ENCODE data around the gene ADAT2. TPM values are rescaled to one million over a fixed set of nuclear protein-coding genes. Genes with fewer than 3 reads are reported as not detected.

The ADAT2 gene
- total RNA-seq, 1 experiment from 2014 or later, result 9.9 TPM

GRCh38 chr6:143374014-143374413, 76.5 kb downstream of the ADAT2 start:
- H3K27me3 Mint-ChIP-seq (ENCODE audit: unreplicated experiment), result no peaks in the 10 kb centered on the region
- DNase-seq, result no peak
- H3K4me3 Mint-ChIP-seq (ENCODE audit: low read depth, unreplicated experiment), result no peak overlapping the region
- H3K27ac Mint-ChIP-seq (ENCODE audit: unreplicated experiment), result no peak overlapping the region
- no TSS peak for BruUV-seq (replicated peaks)
- H3K36me3 Mint-ChIP-seq (ENCODE audit: insufficient read depth, unreplicated experiment), result no peaks in the 10 kb centered on the region
- H3K9me3 Mint-ChIP-seq (ENCODE audit: low read depth, unreplicated experiment), result peaks cover 2% of the 10 kb centered on the region
- H3K4me1 Mint-ChIP-seq (ENCODE audit: low read depth, unreplicated experiment), result peaks cover 7% of the 10 kb centered on the region
- CTCF ChIA-PET, result no interaction called here
- intact Hi-C loops (cut with micrococcal nuclease; ENCODE audit: unreplicated experiment), result no loop called here
- no peak for TF ChIP-seq CTCF (IDR thresholded peaks at IDR 0.05; ENCODE audit: unreplicated experiment)

Other genes starting within 250 kb of the ADAT2 start
- gene PEX3, start 110 bp upstream of the ADAT2 start, total RNA-seq (2022), result 13.6 and 16.0 TPM in 2 replicates
- 45.5 and 53.7 TPM in 2 replicates for gene FUCA2, start 61.0 kb upstream of the ADAT2 start, total RNA-seq (2022)
- gene PHACTR2, start 227.3 kb upstream of the ADAT2 start, total RNA-seq (2022), result 19.5 and 20.7 TPM in 2 replicates

All from Calu3 (cell line).